Measurements from ENCODE around the gene ZNF197. TPM values are rescaled to one million over a fixed set of nuclear protein-coding genes. Genes with fewer than 3 reads are reported as not detected.

Gene ZNF197
- total RNA-seq, 2 experiments from 2014 or later: 2.8 to 4.8 TPM

DNA sequence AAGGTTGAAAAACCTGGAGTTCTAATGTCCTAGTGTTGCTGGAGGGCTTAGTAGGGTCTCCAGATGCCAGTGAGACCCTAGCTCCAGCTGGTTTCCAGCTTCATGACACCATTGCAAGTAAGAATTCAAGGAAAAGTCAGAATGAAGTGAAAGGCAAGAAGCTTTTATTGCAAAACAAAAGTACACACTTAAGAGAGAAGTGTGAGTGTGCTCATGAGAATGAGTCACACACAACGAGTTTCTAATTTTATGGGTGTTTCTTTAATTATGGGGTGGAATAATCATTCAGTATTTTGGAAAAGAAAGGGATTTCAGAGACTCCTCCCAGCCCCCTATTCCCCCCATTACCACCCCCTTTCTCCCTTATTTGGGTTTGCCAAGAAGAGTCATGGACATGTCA is 63.1 kb downstream of the ZNF197 start:
- CTCF ChIA-PET (ENCODE audit: unreplicated experiment): no interaction called here
- Histone ChIP-seq H3K36me3 (ENCODE audit: insufficient read depth, low read length) (0 out of 2 replicates have a peak, but pooled peaks cover 5% of the 10 kb centered on the region), H2AFZ (ENCODE audit: low read length) (no peak overlapping the region), H3K9me2 (ENCODE audit: insufficient read depth, low read length) (no peaks in the 10 kb centered on the region), H3K27ac (ENCODE audit: low read depth, low read length, poor library complexity, severe bottlenecking) (no peak overlapping the region), H3K79me2 (ENCODE audit: insufficient read depth, low read depth, low read length) (no peaks in the 10 kb centered on the region), H4K20me1 (ENCODE audit: insufficient read depth, low read length) (no peaks in the 10 kb centered on the region), H3K9me3 (ENCODE audit: low read length) (peaks cover 17% of the 10 kb centered on the region), H3K4me3 (ENCODE audit: low read depth, low read length, poor library complexity, severe bottlenecking) (no peak overlapping the region), H3K4me1 (ENCODE audit: insufficient read depth, low read length, poor library complexity, severe bottlenecking) (peaks cover 5% of the 10 kb centered on the region), H3K4me2 (ENCODE audit: low read length) (no peak overlapping the region)
- intact Hi-C loops (cut with micrococcal nuclease; ENCODE audit: unreplicated experiment): no loop called here
- no TSS peak for BruUV-seq (replicated peaks)
- DNase-seq (ENCODE audit: low spot score): no peak
- TF ChIP-seq, protein P1, sequence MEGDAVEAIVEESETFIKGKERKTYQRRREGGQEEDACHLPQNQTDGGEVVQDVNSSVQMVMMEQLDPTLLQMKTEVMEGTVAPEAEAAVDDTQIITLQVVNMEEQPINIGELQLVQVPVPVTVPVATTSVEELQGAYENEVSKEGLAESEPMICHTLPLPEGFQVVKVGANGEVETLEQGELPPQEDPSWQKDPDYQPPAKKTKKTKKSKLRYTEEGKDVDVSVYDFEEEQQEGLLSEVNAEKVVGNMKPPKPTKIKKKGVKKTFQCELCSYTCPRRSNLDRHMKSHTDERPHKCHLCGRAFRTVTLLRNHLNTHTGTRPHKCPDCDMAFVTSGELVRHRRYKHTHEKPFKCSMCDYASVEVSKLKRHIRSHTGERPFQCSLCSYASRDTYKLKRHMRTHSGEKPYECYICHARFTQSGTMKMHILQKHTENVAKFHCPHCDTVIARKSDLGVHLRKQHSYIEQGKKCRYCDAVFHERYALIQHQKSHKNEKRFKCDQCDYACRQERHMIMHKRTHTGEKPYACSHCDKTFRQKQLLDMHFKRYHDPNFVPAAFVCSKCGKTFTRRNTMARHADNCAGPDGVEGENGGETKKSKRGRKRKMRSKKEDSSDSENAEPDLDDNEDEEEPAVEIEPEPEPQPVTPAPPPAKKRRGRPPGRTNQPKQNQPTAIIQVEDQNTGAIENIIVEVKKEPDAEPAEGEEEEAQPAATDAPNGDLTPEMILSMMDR (conservative IDR thresholded peaks at IDR 0.05; ENCODE audit: low read length): no peak
- TF ChIP-seq EZH2phosphoT487 (IDR thresholded peaks at IDR 0.05; ENCODE audit: borderline replicate concordance, low read depth, low read length): no peak
- POLR2A ChIA-PET: no interaction called here

Other genes starting within 250 kb of the ZNF197 start
- 3.4 TPM in 2 replicates for gene ZNF445, start 147.4 kb upstream of the ZNF197 start, total RNA-seq (2014; rRNA removed; shearing (Covaris generic))
- 11.7 and 13.4 TPM in 2 replicates for gene ZNF445, start 147.4 kb upstream of the ZNF197 start, total RNA-seq (2022)
- not detected in 2 replicates for gene ZKSCAN7, start 69.8 kb upstream of the ZNF197 start, total RNA-seq (2014; rRNA removed; shearing (Covaris generic))
- gene ZKSCAN7, start 69.8 kb upstream of the ZNF197 start, total RNA-seq (2022): not detected in 2 replicates
- gene ZNF660, start 40.1 kb upstream of the ZNF197 start, total RNA-seq (2014; rRNA removed; shearing (Covaris generic)): not detected in 2 replicates
- gene ZNF660, start 40.1 kb upstream of the ZNF197 start, total RNA-seq (2022): not detected in 2 replicates
- gene ZNF35, start 23.7 kb downstream of the ZNF197 start, total RNA-seq (2014; rRNA removed; shearing (Covaris generic)): 9.0 and 11.9 TPM in 2 replicates
- 8.6 and 9.5 TPM in 2 replicates for gene ZNF35, start 23.7 kb downstream of the ZNF197 start, total RNA-seq (2022)
- not detected in 2 replicates for gene ZNF502, start 87.6 kb downstream of the ZNF197 start, total RNA-seq (2014; rRNA removed; shearing (Covaris generic))
- not detected in 2 replicates for gene ZNF502, start 87.6 kb downstream of the ZNF197 start, total RNA-seq (2022)
- gene ZNF501, start 104.6 kb downstream of the ZNF197 start, total RNA-seq (2014; rRNA removed; shearing (Covaris generic)): 2.1 and 3.4 TPM in 2 replicates
- 0.88 and 1.4 TPM in 2 replicates for gene ZNF501, start 104.6 kb downstream of the ZNF197 start, total RNA-seq (2022)
- 17.2 and 18.7 TPM in 2 replicates for gene KIAA1143, start 136.6 kb downstream of the ZNF197 start, total RNA-seq (2014; rRNA removed; shearing (Covaris generic))
- gene KIAA1143, start 136.6 kb downstream of the ZNF197 start, total RNA-seq (2022): 39.1 and 46.7 TPM in 2 replicates
- gene KIF15, start 136.8 kb downstream of the ZNF197 start, total RNA-seq (2014; rRNA removed; shearing (Covaris generic)): 44.9 and 51.8 TPM in 2 replicates
- gene KIF15, start 136.8 kb downstream of the ZNF197 start, total RNA-seq (2022): 37.0 and 41.1 TPM in 2 replicates
- gene TMEM42, start 236.9 kb downstream of the ZNF197 start, total RNA-seq (2014; rRNA removed; shearing (Covaris generic)): 21.2 and 24.6 TPM in 2 replicates
- 19.3 and 21.1 TPM in 2 replicates for gene TMEM42, start 236.9 kb downstream of the ZNF197 start, total RNA-seq (2022)
- gene TGM4, start 249.6 kb downstream of the ZNF197 start, total RNA-seq (2014; rRNA removed; shearing (Covaris generic)): not detected in 2 replicates
- not detected in 2 replicates for gene TGM4, start 249.6 kb downstream of the ZNF197 start, total RNA-seq (2022)

Measured in OCI-LY7 (cell line).